Esophagus muscularis mucosa (tissue), 4 donors: ENCODE measurements around the gene STAP1. TPM values are rescaled to one million over a fixed set of nuclear protein-coding genes. Genes with fewer than 3 reads are reported as not detected.

Experiments
- DNase-seq: peaks from one replicate; pipeline ENCODE4 v3.0.0-alpha.2; 2017; ENCODE audit errors: extremely low spot score
- H3K27ac ChIP-seq, 4 donors: fragments of 200-600 bp; sonication (generic); replicated peaks in 1 of 4; 1 replicate in 3 of 4; 2 replicates in 1 of 4; pipeline ENCODE4 v1.5.1; 2016 to 2019; ENCODE audit warnings: mild to moderate bottlenecking in 1 of 4
- H3K27me3 ChIP-seq, 4 donors: fragments of 200-600 bp; sonication (generic); one replicate each; pipeline versions ENCODE4 v1.5.1 to v1.6.0; 2016 to 2019
- H3K36me3 ChIP-seq, 4 donors: fragments of 200-600 bp; sonication (generic); one replicate each; pipeline ENCODE4 v1.5.1; 2016 to 2019
- H3K4me1 ChIP-seq, 4 donors: fragments of 200-600 bp; sonication (generic); one replicate each; pipeline ENCODE4 v1.5.1; 2016 to 2019
- H3K4me3 ChIP-seq, 4 donors: fragments of 200-600 bp; sonication (generic); 1 replicate in 2 of 4; 2 replicates in 2 of 4; pipeline ENCODE4 v1.5.1; 2016 to 2019; ENCODE audit warnings: mild to moderate bottlenecking in 4 of 4, moderate library complexity in 1 of 4
- H3K9me3 ChIP-seq, 4 donors: fragments of 200-600 bp; sonication (generic); 1 replicate in 3 of 4; 2 replicates in 1 of 4; pipeline ENCODE4 v1.5.1; 2016 to 2019
- CTCF ChIP-seq, 3 experiments: fragments of 200-600 bp in 2 of 3; fragments of 450-650 bp in 1 of 3; sonication (generic) in 2 of 3; IDR thresholded peaks; one replicate each; pipeline ENCODE4 v1.5.1; 2017 to 2019; ENCODE audit warnings: antibody characterized with exemption in 3 of 3, mild to moderate bottlenecking in 2 of 3, moderate library complexity in 1 of 3
- EP300 ChIP-seq: sonication (generic); formaldehyde crosslinking; IDR thresholded peaks from one replicate; pipeline ENCODE4 v1.6.1; 2017; ENCODE audit warnings: antibody characterized with exemption
- POLR2A ChIP-seq: fragments of 450-650 bp; IDR thresholded peaks from one replicate; pipeline ENCODE4 v1.6.1; 2017; ENCODE audit warnings: antibody characterized with exemption, moderate library complexity, mild to moderate bottlenecking, low read depth
- POLR2AphosphoS5 ChIP-seq, 2 donors: sonication (generic); formaldehyde crosslinking; IDR thresholded peaks; one replicate each; pipeline ENCODE4 v1.6.1; 2017; ENCODE audit warnings: antibody characterized with exemption in 2 of 2
- WGBS: methylation state at CpG from one replicate; pipeline ENCODE4 v1.1.5; 2018; 5-methylcytosine and 5-hydroxymethylcytosine counted together
- intact Hi-C: fragments of 100-400 bp; cut with DNase I; formaldehyde crosslinking; loops from one replicate; pipeline ENCODE4 v1.15.1; 2023
- total RNA-seq, 4 donors: library from RNA; depleted of rRNA; stranded (reverse); fragments of >200 nt; gene quantifications; one replicate each; pipeline versions ENCODE4 v1.1.0 to v1.2.1, GENCODE V29; 2016

The STAP1 gene
- total RNA-seq, 4 donors from 2014 or later, result 0.42 to 1.2 TPM; not detected in 2

- H3K27ac ChIP-seq, result no peak overlapping the region
- intact Hi-C loops, result no loop called here
These were observed 35.2 kb downstream of the STAP1 start for GRCh38 chr4:67593741-67594175.

GRCh38 chr4:67603310-67604028 lies 44.9 kb downstream of the STAP1 start:
- Histone ChIP-seq H3K9me3 (peaks cover 0 to 5% (median 0%) of the 10 kb centered on the region in 4 donors), H3K27me3 (no peaks in the 10 kb centered on the region), H3K4me1 (no peaks in the 10 kb centered on the region), H3K27ac (no peak overlapping the region), H3K36me3 (no peaks in the 10 kb centered on the region), H3K4me3 (no peak overlapping the region)
- 92% methylated on average over 2 of the region's 2 CpGs for WGBS
- no peak for TF ChIP-seq EP300
- no peak for TF ChIP-seq POLR2AphosphoS5 (IDR thresholded peaks at IDR 0.05)
- no peak for TF ChIP-seq POLR2A
- no peak for TF ChIP-seq CTCF (IDR thresholded peaks at IDR 0.05)
- intact Hi-C loops, result no loop called here
- no peak for DNase-seq

More at GRCh38 chr4:67593741-67594175, 35.2 kb downstream of the STAP1 start:
- no peaks in the 10 kb centered on the region for H3K9me3 ChIP-seq
- TF ChIP-seq EP300, result no peak
- no peak for TF ChIP-seq CTCF (IDR thresholded peaks at IDR 0.05)
- no peak for TF ChIP-seq POLR2A
- no peak for TF ChIP-seq POLR2AphosphoS5 (IDR thresholded peaks at IDR 0.05)
- 64% methylated on average over 2 of the region's 2 CpGs for WGBS
- H3K27me3 ChIP-seq, result peaks cover 0 to 4% (median 0%) of the 10 kb centered on the region in 4 donors
- H3K4me3 ChIP-seq, result no peak overlapping the region
- H3K4me1 ChIP-seq, result no peaks in the 10 kb centered on the region
- no peak for DNase-seq
- no peaks in the 10 kb centered on the region for H3K36me3 ChIP-seq

GRCh38 chr4:67604029-67604381 lies 45.5 kb downstream of the STAP1 start:
- TF ChIP-seq EP300 (no peak), POLR2A (no peak), CTCF (IDR thresholded peaks at IDR 0.05) (no peak), POLR2AphosphoS5 (IDR thresholded peaks at IDR 0.05) (no peak)
- Histone ChIP-seq H3K27me3 (no peaks in the 10 kb centered on the region), H3K4me1 (no peaks in the 10 kb centered on the region), H3K27ac (no peak overlapping the region), H3K9me3 (peaks cover 0 to 5% (median 0%) of the 10 kb centered on the region in 4 donors), H3K4me3 (no peak overlapping the region), H3K36me3 (no peaks in the 10 kb centered on the region)
- no peak for DNase-seq
- intact Hi-C loops, result no loop called here
- WGBS, result 87% methylated on average over 2 of the region's 2 CpGs

GRCh38 chr4:67604749-67605148 lies 46.2 kb downstream of the STAP1 start:
- TF ChIP-seq EP300 (no peak), POLR2A (no peak), POLR2AphosphoS5 (IDR thresholded peaks at IDR 0.05) (no peak), CTCF (IDR thresholded peaks at IDR 0.05) (no peak)
- no peak overlapping the region for H3K4me3 ChIP-seq
- no peak for DNase-seq
- H3K36me3 ChIP-seq, result no peaks in the 10 kb centered on the region
- H3K27ac ChIP-seq, result no peak overlapping the region
- intact Hi-C loops, result no loop called here
- no peaks in the 10 kb centered on the region for H3K4me1 ChIP-seq
- H3K9me3 ChIP-seq, result peaks cover 0 to 7% (median under 1%) of the 10 kb centered on the region in 4 donors
- no peaks in the 10 kb centered on the region for H3K27me3 ChIP-seq
- WGBS, result 72% methylated on average over 3 of the region's 3 CpGs

- intact Hi-C loops, result no loop called here
- TF ChIP-seq CTCF (IDR thresholded peaks at IDR 0.05), result no peak
- no peak for TF ChIP-seq POLR2AphosphoS5 (IDR thresholded peaks at IDR 0.05)
- TF ChIP-seq POLR2A, result no peak
- no peak for TF ChIP-seq EP300
- peaks cover 0 to 9% (median 3%) of the 10 kb centered on the region in 4 donors for H3K9me3 ChIP-seq
- H3K36me3 ChIP-seq, result no peaks in the 10 kb centered on the region
- no peaks in the 10 kb centered on the region for H3K4me1 ChIP-seq
- WGBS, result 90% methylated on average over 4 of the region's 4 CpGs
- no peaks in the 10 kb centered on the region for H3K27me3 ChIP-seq
- H3K27ac ChIP-seq, result no peak overlapping the region
- no peak overlapping the region for H3K4me3 ChIP-seq
- DNase-seq, result no peak
These were observed 49.5 kb downstream of the STAP1 start for GRCh38 chr4:67608027-67608426.
